GM18858 (cell line): Measurements from ENCODE around the gene NRG3.

ENCODE experiments used
- ATAC-seq: cut with Tn5 transposase; IDR thresholded peaks from one replicate; pipeline ENCODE4 v1.9.1; 2021; ENCODE audit not compliant: unreplicated experiment

The NRG3 gene

GRCh38 chr10:82208726-82209125, 333.7 kb downstream of the NRG3 start:
- no peak for ATAC-seq

GRCh38 chr10:82210331-82210730, 335.3 kb downstream of the NRG3 start:
- no peak for ATAC-seq

- ATAC-seq, result no peak
Observed at GRCh38 chr10:82211346-82211745, 336.4 kb downstream of the NRG3 start.

- ATAC-seq, result no peak
Observed at GRCh38 chr10:82212753-82213152, 337.8 kb downstream of the NRG3 start.

GRCh38 chr10:82213784-82214183, 338.8 kb downstream of the NRG3 start:
- no peak for ATAC-seq

GRCh38 chr10:82221056-82221455, 346.1 kb downstream of the NRG3 start:
- no peak for ATAC-seq

- no peak for ATAC-seq
Observed at GRCh38 chr10:82221601-82222149, 346.7 kb downstream of the NRG3 start.

- ATAC-seq, result no peak
Observed at GRCh38 chr10:82228701-82229100, 353.7 kb downstream of the NRG3 start.

GRCh38 chr10:82234173-82234572, 359.2 kb downstream of the NRG3 start:
- ATAC-seq, result no peak

GRCh38 chr10:82236084-82236731, 361.2 kb downstream of the NRG3 start:
- ATAC-seq, result no peak

GRCh38 chr10:82238291-82238690, 363.3 kb downstream of the NRG3 start:
- ATAC-seq, result no peak

GRCh38 chr10:82240408-82240807, 365.4 kb downstream of the NRG3 start:
- no peak for ATAC-seq

- no peak for ATAC-seq
Observed at GRCh38 chr10:82242778-82243177, 367.8 kb downstream of the NRG3 start.

GRCh38 chr10:82245157-82245556, 370.2 kb downstream of the NRG3 start:
- no peak for ATAC-seq

- ATAC-seq, result no peak
Observed at GRCh38 chr10:82245906-82246560, 371.0 kb downstream of the NRG3 start.

GRCh38 chr10:82249141-82249540, 374.1 kb downstream of the NRG3 start:
- no peak for ATAC-seq

- ATAC-seq, result no peak
Observed at GRCh38 chr10:82251222-82251906, 376.4 kb downstream of the NRG3 start.

- ATAC-seq, result no peak
Observed at GRCh38 chr10:82252081-82252480, 377.1 kb downstream of the NRG3 start.

- ATAC-seq, result no peak
Observed at GRCh38 chr10:82254237-82254636, 379.2 kb downstream of the NRG3 start.

- no peak for ATAC-seq
Observed at GRCh38 chr10:82256275-82256674, 381.3 kb downstream of the NRG3 start.

GRCh38 chr10:82266438-82266837, 391.4 kb downstream of the NRG3 start:
- no peak for ATAC-seq

GRCh38 chr10:82267014-82267413, 392.0 kb downstream of the NRG3 start:
- no peak for ATAC-seq
